NCI-H1105 treated with DMSO at 0.1 percent for 48 hours (cell line): ENCODE measurements around the gene KCNK3.

ENCODE experiments used
- DNase-seq: peaks from one replicate; lab custom pipeline; 2025; lab: John Stamatoyannopoulos, UW

Gene KCNK3

DNA sequence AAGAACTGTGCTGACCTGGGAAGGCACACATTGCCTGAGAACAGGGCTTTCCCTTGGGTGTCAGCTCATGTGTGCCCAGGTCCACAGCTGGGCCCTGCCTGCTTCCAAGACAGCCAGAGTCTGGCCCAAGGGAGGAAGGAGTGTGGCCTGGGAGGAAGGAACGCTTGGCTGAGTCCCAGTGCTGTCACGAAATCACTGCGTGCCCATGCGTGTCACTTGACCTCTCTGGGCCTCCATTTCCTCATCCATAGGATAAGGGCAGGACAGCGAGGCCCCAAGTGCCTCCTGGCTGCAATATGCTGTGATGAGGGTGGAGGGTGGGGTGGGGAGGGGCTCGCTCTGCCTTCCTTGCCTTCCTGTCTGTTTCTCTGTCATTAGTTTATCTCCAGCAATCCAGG lies 642 bp upstream of the KCNK3 start:
- no peak for DNase-seq

DNA sequence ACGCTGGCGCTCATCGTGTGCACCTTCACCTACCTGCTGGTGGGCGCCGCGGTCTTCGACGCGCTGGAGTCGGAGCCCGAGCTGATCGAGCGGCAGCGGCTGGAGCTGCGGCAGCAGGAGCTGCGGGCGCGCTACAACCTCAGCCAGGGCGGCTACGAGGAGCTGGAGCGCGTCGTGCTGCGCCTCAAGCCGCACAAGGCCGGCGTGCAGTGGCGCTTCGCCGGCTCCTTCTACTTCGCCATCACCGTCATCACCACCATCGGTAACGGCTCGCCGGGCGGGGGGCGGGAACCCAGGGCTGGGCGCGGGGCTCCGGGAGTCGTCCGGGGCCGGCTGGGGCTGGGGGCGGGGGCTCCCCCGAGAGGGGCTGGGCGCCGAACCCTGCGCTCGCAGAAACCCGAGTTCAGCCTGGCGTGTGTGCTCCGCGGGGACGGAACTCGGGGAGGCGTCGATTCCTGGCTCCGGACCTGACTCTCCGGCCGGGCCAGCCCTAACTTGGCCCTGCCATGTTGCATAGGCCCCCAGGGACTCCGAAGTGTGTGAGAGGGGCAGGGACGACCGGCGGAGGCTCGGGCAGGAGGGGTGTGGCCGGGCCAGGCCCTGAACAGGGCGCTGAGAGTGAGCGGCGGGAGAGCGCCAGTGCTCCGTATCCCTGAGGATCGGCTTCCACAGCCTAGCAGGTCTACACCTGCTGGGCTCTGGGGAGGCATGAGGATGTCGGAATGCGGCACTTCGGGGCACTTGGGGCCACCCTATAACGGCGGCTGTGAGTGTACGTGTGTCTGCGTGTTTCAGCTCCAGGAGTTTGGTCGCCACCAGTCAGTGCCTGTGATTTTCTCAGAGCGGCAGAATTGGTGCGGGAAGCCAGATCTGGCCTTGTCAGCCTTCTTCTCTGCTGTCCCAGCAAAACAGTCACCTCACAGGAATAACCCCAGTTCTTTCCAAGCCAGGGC lies 651 bp downstream of the KCNK3 start:
- peak; percentile 65 for DNase-seq

DNA sequence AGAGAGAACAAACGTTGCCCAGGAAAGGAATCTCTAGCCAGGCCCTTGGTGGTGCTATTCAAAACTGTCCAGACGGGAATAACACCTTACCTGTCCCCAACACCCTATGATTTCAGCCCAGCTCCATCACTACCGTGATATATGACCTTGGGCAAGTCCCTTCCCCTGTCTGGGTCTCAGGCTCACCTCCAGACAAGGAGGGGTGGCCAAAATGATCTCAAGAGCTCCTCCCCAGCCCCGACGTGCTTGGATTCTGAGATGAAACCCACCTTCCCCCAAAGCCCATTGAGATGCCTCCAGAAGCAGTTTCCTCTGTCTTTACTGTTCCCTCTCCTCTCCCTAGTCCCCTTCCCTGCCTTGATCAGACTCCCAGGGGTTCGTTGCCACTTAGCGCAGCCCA lies 1.5 kb downstream of the KCNK3 start:
- no peak for DNase-seq

DNA sequence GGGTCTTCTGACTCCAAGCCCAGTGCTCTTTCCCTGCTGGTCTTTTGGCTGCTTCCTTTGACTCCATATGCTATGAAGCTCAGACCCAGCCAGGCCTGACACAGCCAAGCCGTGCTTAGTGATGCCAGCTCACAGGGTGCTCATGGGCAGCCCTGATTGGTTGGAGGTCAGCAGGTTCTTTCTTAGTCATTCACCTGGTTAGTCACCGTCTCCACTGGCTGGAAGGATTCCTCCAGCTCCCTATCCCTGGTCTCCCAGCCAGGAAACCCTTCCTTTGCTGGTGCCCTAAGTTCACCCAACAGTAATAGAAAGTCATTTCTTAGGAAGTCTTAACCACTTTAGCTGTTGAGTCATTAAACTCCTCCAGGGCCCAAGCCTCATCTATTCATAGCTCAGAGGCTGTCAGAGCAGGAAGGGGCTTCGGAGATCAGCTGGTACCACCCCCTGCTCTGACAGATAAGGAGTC lies 3.9 kb downstream of the KCNK3 start:
- no peak for DNase-seq

DNA sequence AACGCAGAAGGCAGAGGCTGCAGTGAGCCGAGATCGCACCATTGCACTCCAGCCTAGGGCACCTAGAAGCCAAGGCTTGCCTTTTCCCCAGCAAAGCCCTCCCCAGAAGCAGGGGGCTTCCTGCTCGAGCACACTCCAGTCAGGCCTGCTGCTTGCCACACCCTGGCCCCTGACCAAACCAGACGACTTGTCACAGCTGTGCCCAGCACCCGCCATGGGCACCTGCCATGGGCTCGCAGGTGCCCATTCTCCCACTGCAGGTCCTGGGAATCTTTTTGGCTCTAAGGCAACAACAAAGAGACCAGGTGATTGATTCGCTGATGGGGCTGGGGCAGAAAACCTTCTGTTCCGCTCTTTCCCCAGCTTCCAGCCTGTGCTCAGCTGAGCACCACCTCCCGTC lies 4.9 kb downstream of the KCNK3 start:
- DNase-seq: peak; percentile 25

DNA sequence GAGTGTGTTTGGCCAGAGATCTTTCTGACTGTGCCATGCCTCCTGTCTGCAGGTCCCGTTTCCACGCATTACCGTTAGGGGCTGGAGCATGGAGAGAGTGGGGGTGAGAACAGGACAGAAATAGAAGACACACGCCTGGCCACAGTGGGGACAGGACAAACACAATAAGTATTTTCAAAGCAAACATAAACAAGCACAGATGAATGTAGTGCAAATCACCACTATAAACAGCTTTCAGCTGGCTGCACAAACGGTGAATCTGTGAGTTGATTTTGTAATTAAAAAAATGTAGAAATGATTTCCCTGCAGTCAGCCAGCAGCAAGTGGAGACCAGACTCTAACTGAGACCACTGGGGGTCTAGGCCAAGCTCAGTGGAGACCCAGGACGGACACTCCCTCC lies 6.8 kb downstream of the KCNK3 start:
- no peak for DNase-seq

DNA sequence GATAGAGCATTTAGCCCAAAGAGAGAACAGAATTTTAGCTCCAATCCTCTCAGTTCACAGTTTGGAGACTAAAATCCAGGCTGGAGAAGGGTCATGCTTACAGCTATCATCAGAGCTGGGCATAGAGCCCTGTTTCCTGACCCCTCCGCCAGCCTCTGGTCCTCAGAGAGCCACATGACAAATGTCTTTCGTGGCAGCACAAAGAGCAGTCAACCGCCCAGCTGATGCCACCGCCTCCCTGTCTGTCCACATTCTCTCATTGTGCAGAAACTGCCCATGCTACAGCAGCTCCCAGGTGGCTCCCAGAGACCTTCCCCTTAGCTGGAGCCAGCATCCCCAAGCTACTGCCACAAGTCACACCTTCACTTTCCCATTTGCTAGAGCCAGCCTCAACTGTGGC lies 7.6 kb downstream of the KCNK3 start:
- no peak for DNase-seq

DNA sequence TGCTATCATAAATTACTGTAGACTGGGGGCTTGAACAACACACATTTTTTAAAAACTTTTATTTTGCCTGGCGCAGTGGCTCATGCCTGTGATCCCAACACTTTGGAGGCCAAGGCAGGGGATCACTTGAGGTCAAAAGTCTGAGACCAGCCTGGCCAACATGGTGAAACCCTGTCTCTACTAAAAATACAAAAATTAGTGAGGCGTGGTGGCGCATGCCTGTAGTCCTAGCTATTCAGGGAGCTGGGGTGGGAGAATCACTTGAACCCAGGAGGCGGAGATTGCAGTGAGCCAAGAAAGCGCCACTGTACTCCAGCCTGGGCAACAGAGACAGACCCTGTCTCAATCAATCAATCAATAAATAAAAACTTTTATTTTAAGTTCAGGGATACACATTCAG lies 9.1 kb downstream of the KCNK3 start:
- no peak for DNase-seq

DNA sequence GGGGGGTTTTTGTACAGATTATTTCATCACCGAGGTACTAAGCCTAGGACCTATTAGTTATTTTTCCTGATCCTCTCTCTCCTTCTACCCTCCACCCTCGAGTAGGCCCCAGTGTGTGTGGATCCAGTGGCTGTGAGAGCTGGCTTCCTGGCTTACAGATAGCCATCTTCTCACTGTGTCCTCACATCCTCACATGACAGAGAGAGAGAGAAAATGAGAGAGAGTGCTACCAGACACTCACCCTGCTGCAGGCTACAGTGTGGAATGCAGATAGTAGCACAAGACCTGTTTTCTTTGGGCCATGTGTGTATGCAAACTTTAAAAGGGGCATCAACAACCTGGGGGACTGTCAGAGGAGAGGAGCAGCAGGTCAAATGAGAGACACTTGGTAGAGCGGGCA lies 9.5 kb downstream of the KCNK3 start:
- no peak for DNase-seq

DNA sequence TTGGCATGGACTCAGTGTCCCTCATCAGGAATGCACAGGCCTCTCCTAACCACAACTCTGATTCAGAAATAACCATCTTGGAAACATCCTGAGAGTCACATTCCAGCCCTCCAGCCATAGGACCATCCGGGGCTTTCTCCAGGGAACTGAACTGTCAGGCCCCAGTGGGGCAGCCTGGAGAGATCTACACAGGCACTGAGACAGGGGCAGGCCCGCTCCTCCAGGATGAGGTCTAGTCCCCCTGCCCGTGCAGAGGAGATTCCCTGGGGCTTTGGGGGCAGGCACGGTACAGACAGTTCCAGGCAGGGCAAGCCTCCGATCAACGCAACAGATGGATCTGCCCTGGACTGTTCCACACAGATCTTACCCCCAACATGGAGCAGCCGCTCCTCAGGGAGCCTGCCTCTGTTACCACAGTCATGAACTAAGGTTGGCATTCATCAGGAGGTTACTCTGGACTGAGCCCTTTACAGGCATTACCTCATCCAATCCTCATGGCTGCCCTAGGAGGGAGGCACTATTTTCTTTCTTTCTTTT lies 12.0 kb downstream of the KCNK3 start:
- no peak for DNase-seq

DNA sequence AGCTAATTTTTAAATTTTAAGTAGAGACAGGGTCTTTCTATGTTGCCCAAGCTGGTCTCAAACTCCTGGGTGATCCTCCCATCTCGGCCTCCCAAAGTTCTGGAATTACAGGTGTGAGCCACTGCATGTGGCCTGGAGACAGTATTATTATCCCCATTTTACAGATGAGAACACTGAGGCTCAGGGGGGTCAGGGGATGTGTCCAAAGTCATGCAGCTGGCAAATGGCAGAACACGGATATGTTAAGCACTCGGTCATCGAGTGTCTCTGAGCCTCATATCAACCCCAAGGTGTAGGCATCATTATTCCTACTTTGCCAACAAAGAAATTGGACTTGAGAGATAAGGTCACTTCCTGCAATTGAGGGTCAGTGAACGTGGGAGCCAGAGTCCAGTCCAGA lies 12.6 kb downstream of the KCNK3 start:
- no peak for DNase-seq

DNA sequence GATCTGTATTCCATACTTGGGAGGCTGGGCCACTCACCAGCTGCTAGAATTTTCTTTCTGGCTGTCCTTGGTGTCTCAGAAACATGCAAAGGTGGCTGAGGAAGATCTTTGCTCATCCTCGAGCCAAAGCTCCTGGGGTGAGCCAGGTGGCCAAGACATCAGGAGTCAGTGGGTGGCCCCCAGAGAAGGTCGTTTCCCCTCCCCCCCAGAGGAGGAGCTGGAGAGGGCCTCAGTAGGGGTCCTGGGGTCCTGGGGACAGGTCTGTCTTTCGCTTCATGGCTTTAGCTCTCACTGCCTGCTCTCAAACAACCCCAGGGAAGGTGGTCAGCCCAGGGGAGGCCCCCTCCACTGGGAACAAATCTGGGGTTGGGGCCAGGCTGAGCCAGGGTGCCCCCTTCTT lies 13.6 kb downstream of the KCNK3 start:
- DNase-seq: no peak

DNA sequence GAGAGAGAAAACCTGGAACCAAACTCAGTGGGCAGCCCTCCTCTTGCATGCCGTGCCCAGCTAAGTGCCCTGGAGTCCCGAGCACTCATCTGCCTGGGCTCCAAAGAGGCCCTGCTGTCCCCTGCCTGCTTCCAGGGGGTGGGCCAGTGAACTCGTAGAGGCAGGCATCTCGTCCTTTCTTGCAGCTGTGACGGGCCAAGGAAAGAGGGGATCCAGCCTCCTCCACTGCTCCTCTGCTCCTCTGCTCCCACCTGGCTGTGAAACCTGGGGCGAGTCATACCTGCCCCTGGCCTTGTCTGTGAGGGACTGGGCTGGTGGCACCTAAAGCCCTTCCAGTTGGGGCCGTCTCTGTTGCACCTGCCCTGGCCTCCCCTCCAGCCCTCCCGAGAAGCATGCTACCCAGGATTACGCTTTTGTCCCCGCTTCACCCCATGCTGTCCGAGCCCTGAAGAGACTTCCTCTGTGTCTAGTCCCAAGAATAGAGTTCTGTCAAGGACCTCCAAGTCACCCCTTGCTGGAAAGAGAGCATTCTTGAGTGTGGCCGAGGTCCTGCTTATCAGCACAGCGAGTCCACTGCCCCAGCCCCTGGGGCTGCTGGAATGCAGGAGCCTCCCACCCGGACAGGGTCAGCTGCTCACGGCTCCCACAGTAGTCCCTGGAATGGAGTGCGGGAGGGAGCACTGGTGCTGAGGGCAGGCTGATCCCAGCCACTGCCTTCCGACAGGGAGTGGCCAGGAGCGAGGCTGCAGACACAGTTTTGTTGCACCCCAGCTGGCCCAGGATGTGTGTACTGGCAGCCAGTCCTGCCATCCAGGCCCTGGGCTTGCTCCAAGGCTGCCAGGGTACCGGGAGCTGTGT lies 14.3 kb downstream of the KCNK3 start:
- no peak for DNase-seq

DNA sequence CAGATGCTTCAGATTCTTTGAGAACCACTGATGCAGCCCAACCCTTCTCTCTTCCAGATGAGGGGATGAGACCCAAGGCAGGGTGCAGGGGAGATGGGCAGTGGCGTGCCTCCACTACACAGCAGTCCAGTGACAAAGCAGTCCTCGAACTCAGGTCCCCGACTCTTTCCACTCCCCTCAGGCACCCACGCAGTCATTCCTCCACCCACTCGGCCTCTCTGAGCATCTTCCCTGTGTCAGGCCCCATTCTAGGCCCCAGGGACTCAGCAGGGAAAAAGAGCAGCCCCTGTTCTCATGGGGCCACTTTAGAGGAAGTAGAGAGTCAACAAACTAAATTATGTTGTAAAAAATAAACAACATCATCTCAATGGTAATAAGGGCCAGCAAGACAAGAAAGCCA lies 15.2 kb downstream of the KCNK3 start:
- DNase-seq: no peak

DNA sequence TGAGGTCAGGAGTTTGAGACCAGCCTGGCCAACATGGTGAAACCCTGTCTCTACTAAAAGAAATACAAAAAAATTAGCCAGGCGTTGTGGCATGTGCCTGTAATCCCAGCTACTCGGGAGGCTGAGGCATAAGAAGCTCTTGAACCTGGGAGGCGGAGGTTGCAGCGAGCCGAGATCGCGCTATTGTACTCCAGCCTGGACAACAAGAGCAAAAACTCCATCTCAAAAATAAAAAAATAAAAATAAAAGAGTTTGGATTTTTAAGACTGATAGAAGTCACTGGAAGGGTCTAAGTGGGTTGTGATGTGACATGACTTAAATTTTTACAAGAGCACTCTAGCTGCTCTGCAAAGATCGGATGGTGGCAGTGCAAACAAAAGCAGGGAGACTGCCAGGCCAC lies 15.9 kb downstream of the KCNK3 start:
- DNase-seq: no peak

DNA sequence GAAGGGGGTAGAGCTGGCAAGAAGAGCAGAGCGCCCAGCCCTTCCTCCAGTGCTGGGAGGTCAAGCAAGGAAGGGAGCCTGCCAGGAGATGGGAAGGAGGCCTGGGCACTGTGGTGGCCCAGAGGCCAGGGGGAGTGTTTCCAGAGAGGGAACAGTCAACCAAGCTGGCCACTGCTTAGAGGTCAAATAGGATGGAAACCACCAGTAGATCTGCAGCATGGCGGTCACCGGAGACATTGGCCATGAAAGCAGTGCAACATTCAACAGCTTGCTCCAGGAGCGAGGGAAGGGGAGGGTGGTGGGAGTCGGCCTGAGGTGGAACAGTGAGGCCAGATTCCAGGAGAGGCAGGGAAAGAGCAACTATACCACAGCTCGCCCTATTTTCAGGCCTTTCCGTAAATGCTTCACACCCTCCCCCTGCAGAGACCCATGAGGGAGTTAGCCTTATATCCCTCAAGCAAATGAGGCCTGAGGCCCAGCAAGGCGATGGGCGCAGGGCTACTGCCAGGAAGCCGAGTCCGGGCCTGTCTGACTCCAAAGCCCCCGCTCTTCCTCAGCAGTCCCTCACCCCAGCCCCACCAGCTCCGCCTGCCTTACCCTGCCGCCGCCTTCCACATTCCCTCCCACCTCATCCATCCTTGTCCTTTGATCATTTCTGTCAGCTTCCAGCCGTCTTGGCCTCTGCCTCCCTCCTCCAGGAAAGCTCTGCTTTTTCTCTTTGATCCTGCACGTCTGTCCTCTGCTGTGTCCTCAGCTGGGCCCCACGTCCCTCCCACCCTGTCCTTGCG lies 17.0 kb downstream of the KCNK3 start:
- no peak for DNase-seq

DNA sequence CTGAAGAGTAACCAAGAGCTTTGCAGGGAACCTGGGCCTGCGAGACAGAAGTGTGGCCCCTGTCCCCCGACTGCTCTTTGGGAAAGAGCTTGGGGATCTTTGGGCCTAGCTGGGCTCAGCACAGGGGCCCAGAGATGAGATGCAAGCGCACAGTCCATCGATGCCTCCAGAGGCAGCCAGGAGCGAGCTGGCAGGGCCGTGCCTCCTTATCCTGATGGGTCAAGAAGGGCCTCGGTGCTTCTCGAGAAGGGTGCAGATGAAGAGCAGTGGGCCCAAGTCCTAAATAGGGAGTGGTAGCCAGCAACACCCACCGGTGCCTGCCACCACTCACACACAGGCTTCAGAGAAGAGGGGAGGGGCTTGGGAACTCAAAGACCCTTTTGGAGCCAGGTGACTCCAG lies 17.6 kb downstream of the KCNK3 start:
- DNase-seq: no peak

DNA sequence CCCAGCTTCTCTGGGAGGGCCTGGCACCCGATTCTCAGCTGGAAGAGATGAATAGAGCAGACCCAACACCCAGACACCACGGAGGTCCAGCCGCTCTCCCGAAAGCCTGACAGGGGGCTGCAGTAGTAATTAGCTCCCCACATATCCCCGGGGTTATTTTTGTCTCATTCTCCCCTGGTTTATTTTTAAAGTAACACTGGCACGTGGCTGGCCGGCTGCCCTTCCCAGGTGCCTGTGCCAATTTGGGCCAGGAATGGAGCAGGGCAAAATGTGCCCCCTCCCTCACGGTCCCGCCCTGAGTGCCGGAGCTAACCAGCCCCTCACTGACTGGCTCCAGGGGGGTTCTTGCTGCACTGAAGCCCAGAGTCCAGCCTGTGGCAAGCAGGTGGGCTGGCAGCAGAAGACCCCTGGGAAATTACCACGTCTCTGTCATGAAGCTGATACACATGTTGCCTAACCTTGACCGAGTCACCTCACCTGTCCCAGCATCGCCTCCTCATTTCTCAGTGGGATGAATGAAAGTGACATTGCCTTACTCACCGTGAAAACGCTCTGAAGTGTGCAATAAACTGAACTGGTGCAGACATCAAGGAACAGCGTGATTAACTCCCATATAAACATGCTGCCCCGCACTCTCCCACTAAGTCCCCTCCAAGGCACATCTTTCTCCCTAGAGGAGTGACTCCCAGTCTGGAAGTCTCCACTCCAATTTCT lies 18.4 kb downstream of the KCNK3 start:
- no peak for DNase-seq

DNA sequence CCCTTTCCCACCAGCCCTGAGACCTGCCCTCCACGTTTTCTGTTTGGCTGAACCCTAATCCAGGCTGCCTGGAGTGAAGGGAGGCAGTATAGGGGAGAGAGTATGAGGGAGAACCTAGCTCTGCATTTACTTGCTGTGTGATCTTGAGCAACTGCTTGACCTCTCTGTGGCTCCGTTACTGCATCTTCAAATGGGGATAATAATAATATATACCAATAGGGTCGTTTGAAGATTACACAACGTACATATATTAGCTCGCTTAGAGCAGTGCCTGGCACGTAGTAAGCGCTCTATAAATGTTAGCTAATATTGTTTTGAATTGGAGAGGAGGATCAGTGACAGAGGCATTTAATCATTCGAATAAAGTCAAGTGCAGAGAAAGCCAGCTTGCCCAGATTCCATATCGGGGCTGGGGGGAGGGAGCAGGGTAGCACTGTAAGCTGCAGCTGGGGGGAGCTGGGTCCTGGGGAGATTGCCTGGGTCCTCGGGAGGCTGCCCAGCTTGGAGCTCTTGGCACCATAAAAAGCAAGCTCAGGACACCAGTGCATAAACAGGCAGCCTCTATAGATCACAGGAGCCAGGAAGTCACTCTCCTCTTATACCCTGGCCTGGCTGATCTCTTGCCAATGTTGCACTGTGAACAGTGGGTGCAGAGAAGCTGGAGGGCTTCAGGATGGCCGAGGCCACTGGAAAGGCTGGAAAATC lies 19.1 kb downstream of the KCNK3 start:
- DNase-seq: no peak
